Neuronal stem cell (in vitro differentiated cells): ENCODE results near the gene DOCK8.

ENCODE experiments used
- DNase-seq: peaks from one replicate; pipeline ENCODE4 v3.0.0-alpha.2; 2013; ENCODE audit warnings: low spot score
- H2AFZ ChIP-seq: one replicate; pipeline ENCODE4 v1.6.1; 2013; ENCODE audit warnings: mild to moderate bottlenecking, low read length, inconsistent platforms
- H2AK5ac ChIP-seq: 2 replicates; pipeline ENCODE4 v1.6.1; 2013; ENCODE audit warnings: low read depth, mild to moderate bottlenecking, inconsistent platforms, low read length, moderate library complexity, mixed read lengths
- H2BK120ac ChIP-seq: 2 replicates; pipeline ENCODE4 v1.6.1; 2013; ENCODE audit warnings: low read depth, mild to moderate bottlenecking, inconsistent platforms, low read length, moderate library complexity, mixed read lengths
- H2BK12ac ChIP-seq: one replicate; pipeline ENCODE4 v1.6.1; 2013; ENCODE audit warnings: low read length, inconsistent platforms
- H2BK15ac ChIP-seq: 2 replicates; pipeline ENCODE4 v1.6.1; 2013; ENCODE audit warnings: mild to moderate bottlenecking, low read length, inconsistent platforms, mixed read lengths
- H2BK5ac ChIP-seq: one replicate; pipeline ENCODE4 v1.6.1; 2013; ENCODE audit warnings: inconsistent platforms, mild to moderate bottlenecking, low read length, moderate library complexity
- H3K14ac ChIP-seq: one replicate; pipeline ENCODE4 v1.6.1; 2013; ENCODE audit warnings: low read length, inconsistent platforms
- H3K18ac ChIP-seq: 2 replicates; pipeline ENCODE4 v1.6.1; 2013; ENCODE audit warnings: low read length, inconsistent platforms
- H3K23ac ChIP-seq: 2 replicates; pipeline ENCODE4 v1.6.1; 2013; ENCODE audit warnings: low read depth, mild to moderate bottlenecking, mixed read lengths, low read length, inconsistent platforms; ENCODE audit not compliant: poor library complexity
- H3K27ac ChIP-seq: replicated peaks from 3 replicates; pipeline ENCODE4 v1.5.1; 2013; ENCODE audit warnings: low read length, inconsistent platforms
- H3K27me3 ChIP-seq, 3 experiments: 2 replicates each; pipeline ENCODE4 v1.6.1; 2013; ENCODE audit warnings: low read length in 3 of 3, mild to moderate bottlenecking in 2 of 3, inconsistent platforms in 1 of 3, low read depth in 1 of 3, mixed read lengths in 1 of 3, moderate library complexity in 1 of 3; ENCODE audit not compliant: control insufficient read depth in 3 of 3, insufficient read depth in 3 of 3
- H3K36me3 ChIP-seq, 2 donors: replicated peaks in 1 of 2; 2 replicates each; pipeline ENCODE4 v1.6.1; 2013; ENCODE audit warnings: low read length in 2 of 2; ENCODE audit not compliant: control insufficient read depth in 2 of 2, insufficient read depth in 2 of 2
- H3K4ac ChIP-seq: 2 replicates; pipeline ENCODE4 v1.6.1; 2013; ENCODE audit warnings: inconsistent platforms, mild to moderate bottlenecking, low read length, moderate library complexity
- H3K4me1 ChIP-seq, 2 donors: 1 replicate in 1 of 2; 2 replicates in 1 of 2; pipeline ENCODE4 v1.6.1; 2013; ENCODE audit warnings: low read length in 2 of 2, low read depth in 1 of 2; ENCODE audit not compliant: control insufficient read depth in 2 of 2, insufficient read depth in 1 of 2
- H3K4me2 ChIP-seq: one replicate; pipeline ENCODE4 v1.6.1; 2013; ENCODE audit warnings: mild to moderate bottlenecking, low read length, inconsistent platforms; ENCODE audit not compliant: insufficient read depth, poor library complexity, severe bottlenecking
- H3K4me3 ChIP-seq, 2 donors: 2 replicates each; pipeline ENCODE4 v1.5.1; 2013; ENCODE audit warnings: low read length in 2 of 2, mild to moderate bottlenecking in 2 of 2, inconsistent platforms in 1 of 2, moderate library complexity in 1 of 2
- H3K79me1 ChIP-seq: one replicate; pipeline ENCODE4 v1.6.1; 2013; ENCODE audit warnings: low read depth, mild to moderate bottlenecking, inconsistent platforms, low read length, moderate library complexity
- H3K9ac ChIP-seq: one replicate; pipeline ENCODE4 v1.6.1; 2013; ENCODE audit warnings: mild to moderate bottlenecking, low read depth, low read length, inconsistent platforms; ENCODE audit not compliant: poor library complexity
- H3K9me3 ChIP-seq, 2 donors: replicated peaks in 1 of 2; 2 replicates each; pipeline versions ENCODE3 to v1.6.1; 2013; ENCODE audit warnings: low read length in 2 of 2, mild to moderate bottlenecking in 2 of 2, inconsistent platforms in 1 of 2, low read depth in 1 of 2, mixed read lengths in 1 of 2, moderate library complexity in 1 of 2; ENCODE audit not compliant: control insufficient read depth in 2 of 2, insufficient read depth in 1 of 2
- H4K8ac ChIP-seq: one replicate; pipeline ENCODE4 v1.6.1; 2013; ENCODE audit warnings: low read depth, mild to moderate bottlenecking, inconsistent platforms, low read length, moderate library complexity
- H4K91ac ChIP-seq: one replicate; pipeline ENCODE4 v1.6.1; 2013; ENCODE audit warnings: low read length, low read depth, mild to moderate bottlenecking, inconsistent platforms; ENCODE audit not compliant: poor library complexity
- WGBS, 2 donors: extraction: QIAGEN DNeasy Blood & Tissue Kit; methylation state at CpG; one replicate each; pipeline ENCODE4 v1.1.7; 2013; ENCODE audit warnings: missing lambda C conversion rate in 2 of 2, mixed read lengths in 1 of 2; ENCODE audit not compliant: insufficient read length in 2 of 2, insufficient replicate concordance in 1 of 2; ENCODE audit errors: extremely low coverage in 2 of 2; 5-methylcytosine and 5-hydroxymethylcytosine counted together

DOCK8 gene

DNA sequence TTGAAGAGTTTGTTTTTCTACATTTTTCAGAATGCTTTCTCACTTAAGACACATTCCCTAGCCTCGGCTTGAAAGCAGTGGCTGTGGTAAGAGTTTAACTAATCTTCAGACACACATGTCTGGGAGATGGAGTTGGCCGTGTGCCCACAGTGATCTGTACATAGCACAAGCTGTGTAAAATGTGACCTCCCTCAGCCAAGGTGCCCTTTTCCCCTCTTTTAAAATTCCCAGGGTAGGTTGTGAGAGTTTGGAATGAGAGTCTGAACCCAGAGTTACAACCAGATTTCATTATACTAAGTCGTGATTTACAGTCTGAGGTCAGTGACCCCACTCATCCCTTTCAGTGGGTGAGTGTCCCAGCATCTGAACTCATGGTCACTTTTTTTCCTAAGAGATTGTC, 230.4 kb downstream of the DOCK8 start:
- Histone ChIP-seq H2AFZ (peak overlapping the region; percentile 60), H4K8ac (no peak overlapping the region), H3K23ac (no peak overlapping the region), H3K4me1 (peaks cover 0 to 7% of the 10 kb centered on the region in 2 donors), H3K4ac (no peak overlapping the region), H3K9me3 (peaks cover 0 to 13% of the 10 kb centered on the region in 2 donors), H3K27ac (no peak overlapping the region), H2BK12ac (no peak overlapping the region), H3K27me3 (no peaks in the 10 kb centered on the region), H3K18ac (no peak overlapping the region), H3K79me1 (no peaks in the 10 kb centered on the region), H3K4me2 (no peak overlapping the region), H2BK120ac (no peak overlapping the region), H3K9ac (no peak overlapping the region), H2BK5ac (no peak overlapping the region), H3K4me3 (no peak overlapping the region), H3K36me3 (no peaks in the 10 kb centered on the region), H2BK15ac (no peak overlapping the region), H4K91ac (no peak overlapping the region), H2AK5ac (no peak overlapping the region), H3K14ac (no peak overlapping the region)
- no peak for DNase-seq
- no CpG with 5 or more reads among the region's 3 CpGs for WGBS, 2 donors

DNA sequence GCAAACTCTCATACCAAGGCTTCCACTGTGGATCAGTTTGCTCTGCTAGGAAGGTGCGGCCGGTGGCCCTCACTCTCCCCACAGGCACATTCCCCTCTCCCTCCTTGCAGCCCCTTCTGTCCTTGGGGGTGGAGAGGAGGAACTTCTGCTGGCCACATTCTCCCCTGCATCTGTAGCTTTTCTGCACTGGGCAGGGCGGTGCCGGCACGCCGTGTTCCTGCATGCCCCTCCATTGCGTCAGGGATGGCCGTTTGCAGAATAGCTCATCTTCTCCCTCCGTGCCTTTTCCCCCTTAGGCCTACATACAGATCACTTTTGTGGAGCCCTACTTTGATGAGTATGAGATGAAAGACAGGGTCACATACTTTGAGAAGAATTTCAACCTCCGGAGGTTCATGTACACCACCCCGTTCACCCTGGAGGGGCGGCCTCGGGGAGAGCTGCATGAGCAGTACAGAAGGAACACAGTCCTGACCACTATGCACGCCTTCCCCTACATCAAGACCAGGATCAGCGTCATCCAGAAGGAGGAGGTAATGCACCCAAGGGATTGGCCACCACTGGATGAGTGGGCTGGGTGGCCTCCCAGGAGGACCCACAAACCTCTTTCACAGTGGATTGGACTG, 231.5 kb downstream of the DOCK8 start:
- no peak overlapping the region for H3K4me2 ChIP-seq
- H3K9ac ChIP-seq: no peak overlapping the region
- no peak overlapping the region for H4K8ac ChIP-seq
- peaks cover 0 to 7% of the 10 kb centered on the region in 2 donors for H3K4me1 ChIP-seq
- no peak for DNase-seq
- H2BK120ac ChIP-seq: no peak overlapping the region
- no CpG with 5 or more reads among the region's 15 CpGs for WGBS, 2 donors
- no peak overlapping the region for H4K91ac ChIP-seq
- no peak overlapping the region for H3K14ac ChIP-seq
- no peaks in the 10 kb centered on the region for H3K36me3 ChIP-seq
- H2BK5ac ChIP-seq: no peak overlapping the region
- no peak overlapping the region for H2BK15ac ChIP-seq
- no peak overlapping the region for H3K27ac ChIP-seq
- no peaks in the 10 kb centered on the region for H3K79me1 ChIP-seq
- peaks cover 0 to 13% of the 10 kb centered on the region in 2 donors for H3K9me3 ChIP-seq
- H3K23ac ChIP-seq: no peak overlapping the region
- H3K27me3 ChIP-seq: no peaks in the 10 kb centered on the region
- no peak overlapping the region for H3K4ac ChIP-seq
- no peak overlapping the region for H3K18ac ChIP-seq
- H2AFZ ChIP-seq: no peak overlapping the region
- H2BK12ac ChIP-seq: no peak overlapping the region
- peak overlapping the region; percentile 16 for H2AK5ac ChIP-seq
- no peak overlapping the region for H3K4me3 ChIP-seq

DNA sequence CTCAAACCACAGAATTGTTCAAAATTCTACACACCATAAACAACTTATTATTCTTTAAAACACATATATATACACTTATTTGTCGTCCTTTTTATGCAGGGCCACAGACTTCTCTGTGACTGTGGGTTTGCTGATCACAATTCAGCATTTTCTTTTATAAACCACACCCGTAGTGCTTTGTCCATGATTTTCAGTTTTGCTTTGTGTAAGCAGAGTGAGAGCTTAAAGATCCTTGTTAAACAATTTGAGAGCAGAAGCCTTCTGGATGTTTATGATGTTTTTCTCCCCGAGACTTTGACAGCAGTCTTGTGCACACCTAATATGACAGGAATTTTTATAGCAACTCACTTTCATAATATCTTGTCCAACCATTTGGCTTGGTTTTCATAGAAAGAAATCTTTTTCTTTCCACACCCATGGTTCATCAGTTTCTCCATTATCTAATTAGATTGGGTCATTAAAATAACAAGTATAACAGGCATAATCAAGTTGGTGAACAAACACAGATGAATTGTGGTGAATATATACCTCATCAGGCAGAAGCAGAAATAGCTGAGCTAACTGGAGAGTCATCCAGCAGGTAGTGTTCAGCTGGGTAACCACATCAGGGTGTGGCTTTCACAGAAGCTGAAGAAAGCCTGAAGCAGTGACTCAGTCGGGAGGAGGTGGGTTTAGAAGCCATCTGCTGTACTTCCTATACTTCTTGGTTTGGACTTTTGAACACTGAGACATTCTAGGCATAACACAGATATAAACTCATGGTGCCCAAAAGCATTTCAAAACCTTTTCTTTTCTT, 232.8 kb downstream of the DOCK8 start:
- H3K36me3 ChIP-seq: no peaks in the 10 kb centered on the region
- no peak overlapping the region for H2AK5ac ChIP-seq
- H3K4me1 ChIP-seq: peaks cover 0 to 7% of the 10 kb centered on the region in 2 donors
- H2BK120ac ChIP-seq: no peak overlapping the region
- no peak for DNase-seq
- WGBS, 2 donors: 100% methylated on average over 1 of the region's 4 CpGs; no CpG with 5 or more reads in 1 of the 2 donors
- no peak overlapping the region for H3K23ac ChIP-seq
- H3K4me3 ChIP-seq: no peak overlapping the region
- no peaks in the 10 kb centered on the region for H3K79me1 ChIP-seq
- no peak overlapping the region for H2BK5ac ChIP-seq
- no peak overlapping the region for H4K91ac ChIP-seq
- no peak overlapping the region for H3K9ac ChIP-seq
- no peak overlapping the region for H2BK15ac ChIP-seq
- no peak overlapping the region for H3K27ac ChIP-seq
- no peaks in the 10 kb centered on the region for H3K27me3 ChIP-seq
- H3K18ac ChIP-seq: no peak overlapping the region
- no peak overlapping the region for H2AFZ ChIP-seq
- no peak overlapping the region for H4K8ac ChIP-seq
- H2BK12ac ChIP-seq: no peak overlapping the region
- no peak overlapping the region for H3K14ac ChIP-seq
- H3K9me3 ChIP-seq: peaks cover 0 to 13% of the 10 kb centered on the region in 2 donors
- no peak overlapping the region for H3K4ac ChIP-seq
- H3K4me2 ChIP-seq: no peak overlapping the region

DNA sequence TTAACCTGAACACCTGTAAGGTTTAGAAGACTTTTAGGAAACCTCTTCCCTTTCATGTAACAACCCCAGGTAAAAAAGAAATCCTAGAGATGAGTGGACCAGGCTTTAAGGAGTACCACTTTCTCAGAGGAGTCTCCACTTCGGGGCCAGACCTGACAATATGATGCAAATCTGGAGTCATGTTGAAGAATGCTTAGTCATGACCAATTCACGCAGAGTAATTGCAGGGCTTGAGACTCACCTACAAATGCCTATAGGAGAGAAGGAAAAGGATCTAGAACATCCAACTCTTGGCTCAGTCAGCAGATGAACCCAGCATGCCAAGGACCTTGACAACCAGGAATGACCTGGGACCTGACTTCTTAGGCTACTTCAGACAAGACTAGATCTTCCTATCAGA, 235.4 kb downstream of the DOCK8 start:
- H3K9ac ChIP-seq: no peak overlapping the region
- H3K4me2 ChIP-seq: no peak overlapping the region
- H3K27ac ChIP-seq: no peak overlapping the region
- H3K4ac ChIP-seq: no peak overlapping the region
- no peak overlapping the region for H3K4me3 ChIP-seq
- no peaks in the 10 kb centered on the region for H3K36me3 ChIP-seq
- no peak overlapping the region for H3K14ac ChIP-seq
- H2BK5ac ChIP-seq: no peak overlapping the region
- no peak overlapping the region for H3K23ac ChIP-seq
- no peak overlapping the region for H4K8ac ChIP-seq
- no peak overlapping the region for H2AFZ ChIP-seq
- peaks cover 0 to 2% of the 10 kb centered on the region in 2 donors for H3K4me1 ChIP-seq
- no CpG with 5 or more reads among the region's 2 CpGs for WGBS, 2 donors
- no peaks in the 10 kb centered on the region for H3K27me3 ChIP-seq
- peaks cover 0 to 5% of the 10 kb centered on the region in 2 donors for H3K9me3 ChIP-seq
- H2AK5ac ChIP-seq: no peak overlapping the region
- H4K91ac ChIP-seq: no peak overlapping the region
- no peak overlapping the region for H2BK12ac ChIP-seq
- no peak overlapping the region for H3K18ac ChIP-seq
- H2BK15ac ChIP-seq: no peak overlapping the region
- no peaks in the 10 kb centered on the region for H3K79me1 ChIP-seq
- no peak for DNase-seq
- H2BK120ac ChIP-seq: no peak overlapping the region
